Colonic mucosa (tissue), 4 donors: Measurements from ENCODE around the gene CALB2. TPM values are rescaled to one million over a fixed set of nuclear protein-coding genes. Genes with fewer than 3 reads are reported as not detected.

ENCODE experiments used
- DNase-seq: peaks from one replicate; pipeline ENCODE4 v3.0.0-alpha.2; 2020
- H3K27ac ChIP-seq: fragments of 200-600 bp; one replicate; pipeline ENCODE4 v1.8.0; 2021
- H3K27me3 ChIP-seq: fragments of 200-600 bp; one replicate; pipeline ENCODE4 v1.8.0; 2021
- H3K36me3 ChIP-seq: fragments of 200-600 bp; one replicate; pipeline ENCODE4 v1.8.0; 2021
- H3K4me1 ChIP-seq: fragments of 200-600 bp; one replicate; pipeline ENCODE4 v1.8.0; 2021; ENCODE audit warnings: mild to moderate bottlenecking
- H3K4me3 ChIP-seq: fragments of 200-600 bp; one replicate; pipeline ENCODE4 v1.8.0; 2021
- H3K9ac ChIP-seq, 2 donors: one replicate each; pipeline ENCODE4 v1.7.0; 2013; ENCODE audit warnings: control low read depth in 2 of 2, low read depth in 2 of 2, low read length in 2 of 2
- H3K9me3 ChIP-seq: fragments of 200-600 bp; one replicate; pipeline ENCODE4 v1.8.0; 2021
- CTCF ChIP-seq: fragments of 200-600 bp; IDR thresholded peaks from one replicate; pipeline ENCODE4 v1.8.0; 2022; ENCODE audit warnings: antibody characterized with exemption, mild to moderate bottlenecking
- intact Hi-C: fragments of 100-400 bp; cut with DNase I; formaldehyde crosslinking; loops from one replicate; pipeline ENCODE4 v1.14.1; 2022
- total RNA-seq, 2 donors: library from RNA; stranded (reverse); fragmentation: NEBNext Ultra II Directional in 1 of 2; extraction: Animal tissue kit (Norgen Biotek cat#: 25700) in 1 of 2; gene quantifications; one replicate each; pipeline ENCODE4 v1.2.1, GENCODE V29; 2021
- donor health status: healthy.
- donor health status: DM: no; HTN: no; CAD: no.
- donor health status: DM: no; HTN: no; CAD: no.

CALB2 gene
- total RNA-seq, 2 donors from 2014 or later = 0.74 to 2.8 TPM

DNA sequence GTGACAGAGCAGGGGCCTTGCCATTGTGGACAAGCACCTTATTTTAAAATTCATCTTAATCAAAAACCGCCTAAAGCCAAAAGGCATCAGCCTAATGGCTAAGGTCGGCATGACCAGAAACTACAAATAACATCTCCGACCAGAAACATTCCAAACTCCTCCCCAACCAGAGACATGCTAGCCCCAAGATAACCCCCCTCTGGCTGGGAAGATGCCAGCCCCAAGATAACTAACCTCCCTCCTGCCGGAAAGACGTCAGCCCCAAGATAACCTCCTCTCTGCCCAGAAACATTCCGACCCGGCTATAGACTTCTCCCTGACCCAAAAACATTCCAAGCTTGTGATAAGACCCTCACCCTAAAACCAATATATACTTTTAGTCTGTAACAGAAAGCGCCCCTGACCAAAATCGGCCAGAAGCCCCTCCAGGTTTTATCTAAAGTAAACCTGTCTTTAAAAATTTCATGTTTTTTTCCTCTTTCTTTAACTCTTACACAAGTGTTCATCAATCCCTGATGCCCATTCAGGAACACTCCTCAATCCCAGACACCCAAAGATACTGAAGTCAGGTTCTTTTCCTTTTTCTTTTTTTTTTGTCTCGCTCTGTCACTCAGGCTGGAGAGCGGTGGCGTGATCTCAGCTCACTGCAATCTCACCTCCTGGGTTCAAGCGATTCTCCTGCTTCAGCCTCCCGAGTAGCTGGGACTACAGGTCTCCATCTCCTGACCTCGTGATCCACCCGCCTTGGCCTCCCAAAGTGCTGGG lies 50.7 kb downstream of the CALB2 start:
- Histone ChIP-seq H3K9me3 (no peaks in the 10 kb centered on the region), H3K27me3 (no peaks in the 10 kb centered on the region), H3K36me3 (no peaks in the 10 kb centered on the region), H3K9ac (no peak overlapping the region), H3K27ac (no peak overlapping the region), H3K4me3 (no peak overlapping the region), H3K4me1 (no peaks in the 10 kb centered on the region)
- intact Hi-C loops = no loop called here
- no peak for TF ChIP-seq CTCF
- DNase-seq = no peak

DNA sequence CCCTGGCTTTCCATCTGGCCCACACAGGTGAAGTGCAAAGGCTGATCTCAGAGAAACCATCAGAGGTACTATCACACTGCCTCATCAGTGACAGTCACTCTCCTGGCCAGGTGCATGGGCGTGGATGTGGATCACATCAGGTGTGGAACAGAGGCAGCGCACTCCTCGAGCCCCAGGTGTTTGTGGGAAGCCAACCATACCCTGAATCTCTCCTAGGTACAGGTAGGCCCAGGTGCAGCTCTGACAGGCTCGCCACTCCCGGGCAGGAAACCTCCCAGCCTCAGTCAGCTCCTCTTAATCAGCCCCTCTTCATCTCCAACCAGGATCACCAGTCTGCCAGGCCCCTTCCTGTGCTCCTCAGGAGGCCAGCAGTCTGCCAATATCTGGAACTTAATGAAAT lies 51.6 kb downstream of the CALB2 start:
- Histone ChIP-seq H3K9me3 (no peaks in the 10 kb centered on the region), H3K36me3 (no peaks in the 10 kb centered on the region), H3K27ac (no peak overlapping the region), H3K27me3 (no peaks in the 10 kb centered on the region), H3K9ac (no peak overlapping the region), H3K4me3 (no peak overlapping the region), H3K4me1 (no peaks in the 10 kb centered on the region)
- intact Hi-C loops = loop anchor here (5.0 kb wide), 2 partner anchors 87 to 202 kb away; no protein-coding TSS in a partner anchor
- no peak for TF ChIP-seq CTCF
- no peak for DNase-seq

DNA sequence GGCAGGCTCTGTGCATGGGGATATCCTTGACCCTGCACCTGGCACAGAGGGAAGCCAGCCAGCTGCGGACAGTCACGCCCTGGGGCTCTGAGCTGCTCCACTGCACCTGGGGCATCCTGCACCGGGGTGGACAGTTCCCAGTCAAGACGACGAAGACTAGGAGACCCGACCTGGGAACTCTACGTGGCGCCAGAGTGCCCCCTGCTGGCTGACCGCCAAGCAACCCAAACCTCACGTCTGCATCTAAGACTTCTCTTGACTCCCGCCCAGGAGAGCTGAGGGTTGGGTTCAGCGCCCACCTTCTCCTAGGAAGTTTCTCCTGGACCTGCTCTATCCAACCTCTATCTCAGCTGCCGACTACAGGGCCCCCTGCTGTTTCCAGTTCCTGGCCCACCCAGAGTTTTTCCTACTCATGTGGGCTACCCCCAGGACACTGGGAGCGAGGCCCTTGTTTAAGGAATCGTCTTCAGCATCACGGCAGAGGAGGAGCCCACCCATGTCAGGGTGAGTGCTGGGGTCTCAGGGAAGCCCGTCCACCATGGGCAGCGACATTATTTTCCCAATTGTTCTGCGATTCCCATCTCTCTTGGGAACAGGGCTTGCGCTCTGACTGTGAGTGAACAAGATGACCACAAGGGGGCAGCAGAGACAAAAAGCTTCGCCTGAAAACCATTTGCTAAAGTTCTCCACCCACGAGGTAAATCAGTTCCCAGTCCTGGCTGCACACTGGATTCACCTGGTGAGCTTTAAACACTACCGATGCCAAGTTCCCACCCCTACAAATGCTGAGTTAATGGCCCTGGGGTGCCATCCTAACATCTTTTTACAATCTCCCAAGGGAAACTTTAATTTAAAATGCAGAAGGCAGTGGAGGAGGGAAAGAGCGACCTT lies 54.0 kb downstream of the CALB2 start:
- no peak overlapping the region for H3K27ac ChIP-seq
- H3K4me3 ChIP-seq = no peak overlapping the region
- H3K27me3 ChIP-seq = no peaks in the 10 kb centered on the region
- no peaks in the 10 kb centered on the region for H3K36me3 ChIP-seq
- TF ChIP-seq CTCF = peak; percentile 87
- H3K4me1 ChIP-seq = no peaks in the 10 kb centered on the region
- DNase-seq = peak; percentile 80
- intact Hi-C loops = loop anchor here (5.0 kb wide), 2 partner anchors 85 to 200 kb away; no protein-coding TSS in a partner anchor
- no peak overlapping the region for H3K9ac ChIP-seq
- no peaks in the 10 kb centered on the region for H3K9me3 ChIP-seq

DNA sequence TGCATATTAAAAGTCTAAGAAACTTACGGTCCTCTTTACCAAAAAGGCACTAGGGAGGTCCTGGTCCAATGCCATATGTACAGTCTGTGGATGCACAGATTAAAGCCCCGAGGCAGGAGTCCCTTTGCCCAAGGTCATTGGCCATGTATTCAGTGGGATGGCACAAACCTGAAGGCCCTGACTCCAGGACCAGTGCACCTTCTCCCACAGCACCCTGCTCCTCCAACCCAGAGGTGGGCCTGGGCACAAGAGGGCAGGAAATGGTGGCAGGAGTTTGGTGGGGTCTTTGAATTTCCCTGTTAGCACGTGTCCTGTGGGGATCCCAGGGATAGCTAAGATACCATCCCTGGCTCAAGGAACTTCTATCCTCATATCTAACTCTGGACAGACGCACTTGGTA lies 54.8 kb downstream of the CALB2 start:
- no peak for DNase-seq

More for the DNA sequence above, 54.8 kb downstream of the CALB2 start:
- H3K4me1 ChIP-seq = no peaks in the 10 kb centered on the region
- H3K27me3 ChIP-seq = no peaks in the 10 kb centered on the region
- intact Hi-C loops = loop anchor here (5.0 kb wide), 2 partner anchors 84 to 199 kb away; no protein-coding TSS in a partner anchor
- no peaks in the 10 kb centered on the region for H3K9me3 ChIP-seq
- no peak for TF ChIP-seq CTCF
- H3K4me3 ChIP-seq = no peak overlapping the region
- no peak overlapping the region for H3K9ac ChIP-seq
- H3K27ac ChIP-seq = no peak overlapping the region
- no peaks in the 10 kb centered on the region for H3K36me3 ChIP-seq
